Caco-2 (cell line): Measurements from ENCODE around the gene SLC47A2. TPM values are rescaled to one million over a fixed set of nuclear protein-coding genes. Genes with fewer than 3 reads are reported as not detected.

Experiments used
- BruUV-seq: library from RNA; stranded (reverse); fragments of 400-500 nt; replicated peaks from 2 replicates; lab custom pipeline; 2021; lab: Mats Ljungman, UMichigan
- CTCF ChIA-PET: fragments of 300-600 bp; sonication (Branson Sonifier 250); formaldehyde crosslinking; loops from one replicate; lab custom pipeline; 2022; ENCODE audit warnings: antibody characterized with exemption; lab: Charles Lee
- POLR2A ChIA-PET: fragments of 300-600 bp; sonication (Branson Sonifier 250); formaldehyde crosslinking; loops from one replicate; lab custom pipeline; 2022; ENCODE audit warnings: antibody characterized with exemption; lab: Charles Lee
- DNase-seq, 2 experiments: peaks; one replicate each; pipeline versions ENCODE4 v3.0.0 to v3.0.0-alpha.2; 2020 to 2022
- H3K27me3 ChIP-seq: replicated peaks from 2 replicates; pipeline ENCODE4 v1.6.0; 2011; ENCODE audit warnings: low read length; ENCODE audit not compliant: control insufficient read depth, insufficient read depth
- H3K36me3 ChIP-seq: 2 replicates; pipeline ENCODE4 v1.5.1; 2011; ENCODE audit warnings: low read length; ENCODE audit not compliant: control insufficient read depth, insufficient read depth
- H3K4me1 ChIP-seq: fragments of 250-450 bp; sonication (Bioruptor Pico); 2 replicates; pipeline ENCODE4 v1.5.1; 2020; ENCODE audit warnings: mild to moderate bottlenecking
- H3K4me3 ChIP-seq: 2 replicates; pipeline ENCODE4 v1.5.1; 2011; ENCODE audit warnings: low read depth, mild to moderate bottlenecking, control low read depth, low read length
- H3K9me3 ChIP-seq: fragments of 250-450 bp; sonication (Bioruptor Pico); 2 replicates; pipeline ENCODE4 v1.5.1; 2020; ENCODE audit warnings: mild to moderate bottlenecking, moderate library complexity
- H3K27ac Mint-ChIP-seq: one replicate; pipeline ENCODE4 v1.8.0; 2022; ENCODE audit warnings: mixed read lengths; ENCODE audit not compliant: unreplicated experiment
- H3K27me3 Mint-ChIP-seq: one replicate; pipeline ENCODE4 v1.8.0; 2022; ENCODE audit warnings: mixed read lengths; ENCODE audit not compliant: insufficient read depth, unreplicated experiment
- H3K36me3 Mint-ChIP-seq: one replicate; pipeline ENCODE4 v1.8.0; 2022; ENCODE audit warnings: mild to moderate bottlenecking, mixed read lengths; ENCODE audit not compliant: insufficient read depth, unreplicated experiment
- H3K4me1 Mint-ChIP-seq: one replicate; pipeline ENCODE4 v1.8.0; 2022; ENCODE audit warnings: low read depth, mixed read lengths; ENCODE audit not compliant: unreplicated experiment
- H3K4me3 Mint-ChIP-seq: one replicate; pipeline ENCODE4 v1.8.0; 2022; ENCODE audit warnings: mild to moderate bottlenecking, moderate library complexity, mixed read lengths; ENCODE audit not compliant: unreplicated experiment
- H3K9me3 Mint-ChIP-seq: one replicate; pipeline ENCODE4 v1.8.0; 2022; ENCODE audit warnings: mixed read lengths; ENCODE audit not compliant: unreplicated experiment
- intact Hi-C: fragments of 100-400 bp; cut with micrococcal nuclease; formaldehyde crosslinking; loops from one replicate; pipeline ENCODE4 v1.10.0; 2022; ENCODE audit not compliant: unreplicated experiment
- total RNA-seq: library from RNA; stranded (reverse); gene quantifications from 2 replicates; pipeline ENCODE4 v1.2.3, GENCODE V29; 2022
- TF ChIP-seq, protein P1 (sequence below), 2 experiments: fragments of 200-600 bp in 1 of 2; IDR thresholded peaks; 1 replicate in 1 of 2; 2 replicates in 1 of 2; pipeline versions ENCODE4 v1.5.1 to v1.8.0; 2011 to 2022; ENCODE audit warnings: antibody characterized with exemption in 1 of 2, control low read depth in 1 of 2, inconsistent platforms in 1 of 2, low read depth in 1 of 2, low read length in 1 of 2, mild to moderate bottlenecking in 1 of 2, moderate library complexity in 1 of 2; ENCODE audit not compliant: insufficient read depth in 1 of 2, severe bottlenecking in 1 of 2, unreplicated experiment in 1 of 2

SLC47A2 gene
- total RNA-seq, 1 experiment from 2014 or later: 0.20 TPM

DNA sequence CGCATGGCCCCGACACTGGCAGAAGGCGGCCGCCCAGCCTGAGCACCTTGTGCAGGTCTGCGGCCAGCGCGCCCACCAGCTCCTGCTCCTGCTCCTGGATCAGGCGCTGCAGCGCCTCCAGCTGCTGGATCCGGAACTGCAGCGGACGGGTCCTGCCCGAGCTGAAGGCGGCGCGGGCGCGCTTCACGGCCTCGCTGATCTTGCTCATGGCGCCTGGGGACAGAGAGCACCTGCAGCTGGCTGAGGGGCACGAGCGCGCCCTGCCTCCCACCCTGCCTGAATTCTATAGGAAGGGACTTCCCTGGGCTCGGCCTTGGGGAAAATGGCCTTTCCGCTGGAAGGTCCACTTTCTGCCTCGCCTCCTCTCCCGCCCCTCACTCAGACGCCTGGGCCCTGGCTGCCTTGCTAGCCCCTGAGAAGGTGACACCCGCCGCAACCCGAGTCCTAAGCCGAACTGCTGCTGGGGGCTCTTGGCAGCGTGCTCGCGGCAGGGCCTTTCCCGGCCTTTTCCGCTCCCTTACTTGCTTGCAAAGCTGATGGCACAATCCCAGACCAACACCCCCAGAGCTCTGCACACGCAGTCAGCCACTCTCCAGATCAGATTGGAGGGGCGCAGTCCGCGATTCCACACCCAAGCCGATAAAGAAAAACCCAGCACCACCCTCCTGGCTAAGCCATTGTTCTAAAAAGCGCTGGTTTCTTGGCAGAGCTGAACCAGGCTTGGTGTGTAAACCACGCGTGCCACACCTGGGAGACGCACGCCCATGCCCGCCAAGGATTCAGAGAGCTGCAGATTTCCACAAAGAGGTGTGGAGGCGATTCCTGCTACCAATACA lies 28.8 kb upstream of the SLC47A2 start:
- no peak for DNase-seq
- peaks cover 28% of the 10 kb centered on the region for H3K4me1 ChIP-seq
- no peaks in the 10 kb centered on the region for H3K9me3 ChIP-seq
- H3K4me3 Mint-ChIP-seq: no peak overlapping the region
- TF ChIP-seq, protein P1, sequence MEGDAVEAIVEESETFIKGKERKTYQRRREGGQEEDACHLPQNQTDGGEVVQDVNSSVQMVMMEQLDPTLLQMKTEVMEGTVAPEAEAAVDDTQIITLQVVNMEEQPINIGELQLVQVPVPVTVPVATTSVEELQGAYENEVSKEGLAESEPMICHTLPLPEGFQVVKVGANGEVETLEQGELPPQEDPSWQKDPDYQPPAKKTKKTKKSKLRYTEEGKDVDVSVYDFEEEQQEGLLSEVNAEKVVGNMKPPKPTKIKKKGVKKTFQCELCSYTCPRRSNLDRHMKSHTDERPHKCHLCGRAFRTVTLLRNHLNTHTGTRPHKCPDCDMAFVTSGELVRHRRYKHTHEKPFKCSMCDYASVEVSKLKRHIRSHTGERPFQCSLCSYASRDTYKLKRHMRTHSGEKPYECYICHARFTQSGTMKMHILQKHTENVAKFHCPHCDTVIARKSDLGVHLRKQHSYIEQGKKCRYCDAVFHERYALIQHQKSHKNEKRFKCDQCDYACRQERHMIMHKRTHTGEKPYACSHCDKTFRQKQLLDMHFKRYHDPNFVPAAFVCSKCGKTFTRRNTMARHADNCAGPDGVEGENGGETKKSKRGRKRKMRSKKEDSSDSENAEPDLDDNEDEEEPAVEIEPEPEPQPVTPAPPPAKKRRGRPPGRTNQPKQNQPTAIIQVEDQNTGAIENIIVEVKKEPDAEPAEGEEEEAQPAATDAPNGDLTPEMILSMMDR (IDR thresholded peaks at IDR 0.05; ENCODE audit: insufficient read depth in 1 of 2, low read depth in 1 of 2, low read length in 1 of 2, severe bottlenecking in 1 of 2, unreplicated experiment in 1 of 2): peak in 1 of 2 experiments; percentile 7
- H3K27me3 ChIP-seq: no peaks in the 10 kb centered on the region
- intact Hi-C loops: loop anchor here (5.0 kb wide), 1 partner anchor 73 kb away; no protein-coding TSS in a partner anchor
- H3K4me3 ChIP-seq: no peak overlapping the region
- H3K36me3 Mint-ChIP-seq: peaks cover 4% of the 10 kb centered on the region
- BruUV-seq: no TSS peak
- H3K4me1 Mint-ChIP-seq: peaks cover 24% of the 10 kb centered on the region
- no peaks in the 10 kb centered on the region for H3K27me3 Mint-ChIP-seq
- ChIA-PET CTCF (no interaction called here), POLR2A (no interaction called here)
- no peak overlapping the region for H3K27ac Mint-ChIP-seq
- no peaks in the 10 kb centered on the region for H3K9me3 Mint-ChIP-seq
- no peaks in the 10 kb centered on the region for H3K36me3 ChIP-seq

DNA sequence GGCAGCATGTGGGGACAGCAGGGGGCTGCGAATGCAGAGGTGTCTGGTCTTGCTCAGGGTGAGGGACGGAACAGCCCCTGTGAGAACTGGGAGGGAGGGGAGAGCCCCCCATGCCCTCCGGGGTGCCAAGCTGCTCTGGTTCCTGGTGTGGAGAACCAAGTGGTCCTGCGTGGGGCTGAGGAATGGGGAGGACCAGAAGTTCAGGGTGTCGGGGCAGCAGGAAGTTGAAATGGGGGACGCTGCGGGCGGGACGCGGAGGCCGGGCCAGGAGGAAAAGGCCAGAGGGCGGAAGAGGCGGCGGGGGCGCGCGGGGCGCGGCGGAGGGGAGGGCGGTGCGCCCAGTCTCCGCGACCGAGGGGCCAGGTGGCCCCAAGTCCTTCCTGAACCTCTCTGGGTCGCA lies 28.1 kb upstream of the SLC47A2 start:
- no peaks in the 10 kb centered on the region for H3K9me3 Mint-ChIP-seq
- peaks cover 23% of the 10 kb centered on the region for H3K4me1 Mint-ChIP-seq
- H3K4me3 Mint-ChIP-seq: no peak overlapping the region
- H3K4me1 ChIP-seq: peaks cover 28% of the 10 kb centered on the region
- no peak overlapping the region for H3K4me3 ChIP-seq
- intact Hi-C loops: no loop called here
- no peaks in the 10 kb centered on the region for H3K27me3 ChIP-seq
- no TSS peak for BruUV-seq
- CTCF ChIA-PET: no interaction called here
- no peaks in the 10 kb centered on the region for H3K27me3 Mint-ChIP-seq
- H3K9me3 ChIP-seq: no peaks in the 10 kb centered on the region
- no peak overlapping the region for H3K27ac Mint-ChIP-seq
- peaks cover 4% of the 10 kb centered on the region for H3K36me3 Mint-ChIP-seq
- DNase-seq: no peak
- POLR2A ChIA-PET: no interaction called here
- H3K36me3 ChIP-seq: no peaks in the 10 kb centered on the region
- TF ChIP-seq, protein P1 (IDR thresholded peaks at IDR 0.05; ENCODE audit: insufficient read depth in 1 of 2, low read depth in 1 of 2, low read length in 1 of 2, severe bottlenecking in 1 of 2, unreplicated experiment in 1 of 2): no peak

DNA sequence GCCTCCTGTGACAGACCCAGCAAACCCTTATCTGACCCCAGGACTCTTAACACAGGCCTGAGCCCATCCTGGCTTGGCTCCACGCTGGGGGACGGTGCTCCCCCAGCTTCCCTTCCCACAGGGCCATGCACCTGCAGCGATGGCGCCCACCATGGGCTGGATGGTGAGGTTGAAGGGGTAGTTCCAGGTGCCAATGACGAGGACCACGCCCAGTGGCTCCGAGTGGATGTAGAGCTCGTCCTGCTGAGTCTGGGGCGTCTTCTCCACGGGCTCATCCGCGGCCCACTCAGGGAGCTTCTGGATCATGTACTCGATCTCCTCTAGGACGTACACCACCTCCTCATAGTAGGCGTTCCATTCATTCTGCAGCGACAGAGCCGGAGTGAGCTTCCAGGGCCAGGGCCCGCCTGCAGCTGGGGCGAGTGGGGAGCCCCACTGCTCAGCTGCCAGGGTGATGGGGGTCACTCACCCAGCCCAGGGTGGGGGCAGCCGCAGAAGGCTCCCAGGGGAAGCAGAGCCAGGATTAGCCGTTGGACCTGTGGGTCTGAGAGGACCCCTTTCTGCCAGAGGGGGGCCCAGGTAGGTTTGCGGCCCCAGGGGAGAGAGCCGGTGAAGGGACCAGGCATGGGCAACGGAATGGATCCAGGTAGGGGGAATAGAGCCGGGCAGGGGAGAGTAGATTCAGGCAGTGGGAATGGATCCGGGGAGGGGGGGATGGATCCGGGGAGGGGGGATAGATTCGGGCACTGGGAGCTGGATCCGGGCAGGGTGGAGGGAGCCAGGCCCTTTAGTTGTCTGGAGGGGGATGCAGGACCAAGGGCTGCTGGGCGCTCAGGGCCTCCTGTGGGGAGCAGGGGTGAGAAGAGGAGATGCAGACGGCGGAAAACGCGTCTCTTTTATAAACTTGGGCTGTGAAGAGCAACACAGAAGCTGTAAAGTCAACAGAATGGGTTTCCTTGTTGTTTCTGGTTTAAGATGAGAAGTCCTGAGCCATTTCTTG lies 27.0 kb upstream of the SLC47A2 start:
- BruUV-seq: no TSS peak
- H3K27ac Mint-ChIP-seq: no peak overlapping the region
- H3K27me3 ChIP-seq: no peaks in the 10 kb centered on the region
- no peaks in the 10 kb centered on the region for H3K36me3 Mint-ChIP-seq
- intact Hi-C loops: no loop called here
- no peak for DNase-seq
- TF ChIP-seq, protein P1 (IDR thresholded peaks at IDR 0.05; ENCODE audit: insufficient read depth in 1 of 2, low read depth in 1 of 2, low read length in 1 of 2, severe bottlenecking in 1 of 2, unreplicated experiment in 1 of 2): no peak
- H3K4me1 Mint-ChIP-seq: peaks cover 12% of the 10 kb centered on the region
- POLR2A ChIA-PET: no interaction called here
- H3K4me3 ChIP-seq: no peak overlapping the region
- H3K9me3 ChIP-seq: no peaks in the 10 kb centered on the region
- CTCF ChIA-PET: no interaction called here
- H3K9me3 Mint-ChIP-seq: no peaks in the 10 kb centered on the region
- no peak overlapping the region for H3K4me3 Mint-ChIP-seq
- H3K36me3 ChIP-seq: no peaks in the 10 kb centered on the region
- no peaks in the 10 kb centered on the region for H3K27me3 Mint-ChIP-seq
- peaks cover 20% of the 10 kb centered on the region for H3K4me1 ChIP-seq
